ENCODE data around the gene CLASP1. TPM values are rescaled to one million over a fixed set of nuclear protein-coding genes. Genes with fewer than 3 reads are reported as not detected.

CLASP1 gene
- total RNA-seq, 2 experiments from 2014 or later, result 64.6 to 66.5 TPM

DNA sequence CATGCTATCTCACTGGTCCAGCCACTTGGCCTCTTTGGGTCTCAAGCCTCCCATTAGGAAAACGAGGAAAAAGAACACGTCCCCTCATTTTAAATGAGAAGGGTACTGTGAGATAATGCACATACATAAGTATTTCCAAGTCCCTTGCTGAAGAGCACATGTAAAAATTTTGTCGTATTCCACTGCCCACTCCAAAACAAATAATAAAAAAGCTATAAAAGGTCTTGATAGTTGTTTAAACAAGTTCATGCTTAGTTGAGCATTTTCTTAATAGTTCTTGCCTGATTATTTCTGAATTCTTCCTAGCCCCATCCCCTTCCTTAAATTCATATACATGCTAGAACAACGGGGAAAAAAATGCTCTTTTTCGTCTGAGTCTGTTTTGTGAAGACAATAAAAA lies 228.8 kb downstream of the CLASP1 start:
- CTCF ChIA-PET, result interaction anchor here (1.1 kb wide), 1 partner anchor 9 kb away, joined by 3 read pairs; no protein-coding TSS in a partner anchor
- no peaks in the 10 kb centered on the region for H3K27me3 Mint-ChIP-seq
- no peak overlapping the region for H3K4me3 Mint-ChIP-seq
- H3K36me3 Mint-ChIP-seq (ENCODE audit: low read depth), result peaks cover 23% of the 10 kb centered on the region
- no peaks in the 10 kb centered on the region for H3K4me1 Mint-ChIP-seq
- H3K9me3 Mint-ChIP-seq, result no peaks in the 10 kb centered on the region
- DNase-seq, result no peak
- no peak overlapping the region for H3K27ac Mint-ChIP-seq
- POLR2A ChIA-PET, result interaction anchor here (0.6 kb wide), 1 partner anchor 48 kb away, joined by 3 read pairs; no protein-coding TSS in a partner anchor

DNA sequence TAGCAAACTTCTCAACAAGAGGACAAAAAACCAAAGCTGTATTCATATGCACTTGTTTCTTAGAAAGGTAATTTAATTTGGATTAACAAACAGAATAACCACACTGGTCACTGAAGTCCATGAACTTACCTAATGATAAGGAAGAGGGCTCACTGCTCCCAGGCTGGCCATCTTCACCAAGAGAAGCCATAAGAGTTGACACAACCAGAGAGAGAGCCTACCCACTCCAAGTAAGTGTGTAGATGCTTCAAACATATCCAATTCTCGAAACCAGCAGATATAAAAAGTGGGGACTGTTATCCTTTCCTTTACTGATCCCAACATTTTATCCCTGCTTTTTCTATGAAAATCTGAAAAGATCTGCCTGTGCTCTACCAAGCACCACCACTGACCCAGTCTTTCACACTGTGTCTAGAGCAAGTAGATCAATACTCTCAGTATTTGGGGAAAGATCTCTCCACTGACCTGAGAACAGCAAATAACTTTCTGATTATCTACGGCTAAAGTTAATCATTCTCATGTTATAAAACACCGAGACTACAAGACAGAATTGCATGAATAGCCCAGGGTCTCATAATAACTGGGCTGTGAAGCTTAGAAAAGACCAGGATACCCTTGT lies 230.1 kb downstream of the CLASP1 start:
- ChIA-PET POLR2A (interaction anchor here (0.6 kb wide), 1 partner anchor 112 kb away, joined by 3 read pairs; no protein-coding TSS in a partner anchor), CTCF (no interaction called here)
- Mint-ChIP-seq H3K27ac (no peak overlapping the region), H3K4me3 (no peak overlapping the region), H3K9me3 (no peaks in the 10 kb centered on the region), H3K4me1 (no peaks in the 10 kb centered on the region), H3K36me3 (ENCODE audit: low read depth) (peaks cover 24% of the 10 kb centered on the region), H3K27me3 (no peaks in the 10 kb centered on the region)
- no peak for DNase-seq

DNA sequence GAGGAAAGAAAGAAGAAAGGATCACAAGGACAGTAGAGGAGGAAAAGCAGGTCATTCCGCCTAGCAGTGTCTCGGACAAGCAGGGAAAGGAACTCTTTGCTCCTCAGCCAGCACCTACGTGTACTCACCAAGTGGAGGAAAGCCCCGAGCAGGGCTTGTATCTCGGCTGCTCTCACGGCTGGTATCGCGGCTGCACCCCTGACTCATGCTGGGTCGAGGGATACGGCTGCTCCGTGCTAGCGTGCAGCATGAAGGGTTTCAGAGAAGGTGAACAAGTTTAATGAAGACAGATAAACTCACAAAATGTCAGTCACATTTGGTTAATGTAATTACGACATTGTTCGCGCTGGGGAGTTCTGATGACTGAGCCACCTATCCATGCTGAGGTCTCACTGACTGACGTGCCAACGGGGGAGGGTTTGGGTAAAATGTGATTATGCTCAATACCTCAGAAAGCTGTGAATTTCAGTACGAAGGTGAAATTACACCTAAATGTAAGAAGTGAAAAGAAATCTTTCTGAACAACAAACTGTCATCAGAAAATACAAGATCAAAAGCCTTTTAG lies 230.7 kb downstream of the CLASP1 start:
- Mint-ChIP-seq H3K4me3 (no peak overlapping the region), H3K27ac (no peak overlapping the region), H3K36me3 (ENCODE audit: low read depth) (peaks cover 19% of the 10 kb centered on the region), H3K4me1 (no peaks in the 10 kb centered on the region), H3K27me3 (no peaks in the 10 kb centered on the region), H3K9me3 (no peaks in the 10 kb centered on the region)
- POLR2A ChIA-PET, result no interaction called here
- CTCF ChIA-PET, result no interaction called here
- no peak for DNase-seq

DNA sequence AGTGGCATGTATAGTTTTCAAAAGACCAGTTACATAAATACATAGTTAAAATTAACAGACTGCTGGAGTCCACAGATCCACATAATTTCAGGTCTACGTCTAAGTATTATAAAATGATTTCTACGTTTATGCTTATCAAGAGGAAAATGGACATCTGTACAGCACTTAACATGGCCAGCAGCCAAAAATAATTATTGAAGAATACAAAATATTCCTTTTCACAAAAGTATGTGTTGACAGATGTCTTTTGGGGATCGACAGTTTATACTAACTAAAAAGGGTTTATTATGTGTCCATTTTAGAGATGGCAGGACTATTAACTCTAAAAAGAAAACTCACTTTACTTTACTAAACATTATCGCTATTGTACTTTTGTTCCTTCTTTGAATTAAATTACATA lies 231.4 kb downstream of the CLASP1 start:
- Mint-ChIP-seq H3K36me3 (ENCODE audit: low read depth) (peaks cover 19% of the 10 kb centered on the region), H3K9me3 (no peaks in the 10 kb centered on the region)

DNA sequence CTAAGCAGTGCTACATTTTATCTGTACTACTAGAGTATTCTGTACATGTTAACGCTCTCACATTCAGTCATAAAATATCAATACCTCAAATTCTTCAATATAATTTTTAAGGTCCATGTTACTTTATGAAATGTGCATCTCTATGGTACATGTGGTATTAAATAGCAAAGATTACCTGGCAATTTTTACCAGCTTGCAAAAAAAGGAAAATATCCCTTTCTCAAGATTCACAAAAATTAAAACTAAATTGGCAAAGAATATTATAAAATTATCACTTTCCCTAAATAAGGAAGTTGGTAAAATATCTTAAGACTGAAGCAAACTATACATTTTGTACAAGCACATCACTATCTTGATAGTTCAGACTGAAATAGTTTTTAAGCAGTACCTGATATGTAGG lies 233.5 kb downstream of the CLASP1 start:
- no peak for DNase-seq
- H3K27me3 Mint-ChIP-seq, result no peaks in the 10 kb centered on the region
- no peak overlapping the region for H3K27ac Mint-ChIP-seq
- H3K36me3 Mint-ChIP-seq (ENCODE audit: low read depth), result peaks cover 21% of the 10 kb centered on the region
- H3K4me3 Mint-ChIP-seq, result no peak overlapping the region
- CTCF ChIA-PET, result no interaction called here
- POLR2A ChIA-PET, result interaction anchor here (1.5 kb wide), 1 partner anchor 9 kb away, joined by 3 read pairs; no protein-coding TSS in a partner anchor
- no peaks in the 10 kb centered on the region for H3K9me3 Mint-ChIP-seq
- no peaks in the 10 kb centered on the region for H3K4me1 Mint-ChIP-seq

More for the DNA sequence above, 231.4 kb downstream of the CLASP1 start:
- H3K27ac Mint-ChIP-seq, result no peak overlapping the region
- no peaks in the 10 kb centered on the region for H3K27me3 Mint-ChIP-seq
- no peak overlapping the region for H3K4me3 Mint-ChIP-seq
- ChIA-PET CTCF (no interaction called here), POLR2A (no interaction called here)
- DNase-seq, result no peak
- H3K4me1 Mint-ChIP-seq, result no peaks in the 10 kb centered on the region

DNA sequence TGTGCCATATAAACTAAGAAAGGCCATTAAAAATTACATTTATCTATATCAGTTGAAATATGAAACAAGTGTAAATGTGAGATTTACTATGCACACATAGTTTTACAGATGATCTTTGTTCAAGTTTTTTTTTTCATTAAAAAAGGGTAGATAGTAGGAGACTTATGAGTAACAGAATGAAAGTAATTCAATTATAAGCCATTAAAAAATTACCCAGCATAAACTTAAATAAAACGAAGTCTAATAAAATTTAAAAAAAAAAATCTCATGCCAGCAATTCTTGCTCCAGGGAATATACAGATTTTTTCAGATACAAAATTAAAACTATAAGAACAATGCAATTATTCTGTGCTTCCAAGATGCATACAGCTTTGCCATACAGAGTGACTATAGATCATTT lies 236.9 kb downstream of the CLASP1 start:
- H3K27ac Mint-ChIP-seq, result no peak overlapping the region
- H3K27me3 Mint-ChIP-seq, result no peaks in the 10 kb centered on the region
- ChIA-PET CTCF (interaction anchor here (0.9 kb wide), 1 partner anchor 10 kb away, joined by 3 read pairs; no protein-coding TSS in a partner anchor), POLR2A (no interaction called here)
- DNase-seq, result no peak
- peaks cover 35% of the 10 kb centered on the region for H3K36me3 Mint-ChIP-seq (ENCODE audit: low read depth)
- no peaks in the 10 kb centered on the region for H3K9me3 Mint-ChIP-seq
- no peak overlapping the region for H3K4me3 Mint-ChIP-seq
- H3K4me1 Mint-ChIP-seq, result no peaks in the 10 kb centered on the region

DNA sequence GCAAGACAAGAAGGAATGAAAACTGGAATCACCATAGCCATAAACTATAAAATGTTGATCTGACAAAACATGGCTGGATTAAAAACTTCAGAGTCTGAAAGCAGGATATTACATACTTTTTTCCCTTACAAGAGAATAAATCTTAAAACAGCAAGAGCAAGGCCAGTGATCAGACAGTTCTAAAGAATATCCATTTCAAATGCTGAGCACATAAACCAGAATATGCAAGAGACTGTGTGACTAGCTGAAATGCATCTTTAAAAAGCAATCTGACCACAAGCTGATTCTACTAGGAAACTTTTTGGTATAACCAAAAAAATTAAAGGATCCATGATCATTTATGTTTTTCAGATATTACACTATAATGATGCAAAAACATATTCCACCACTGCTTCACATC lies 239.3 kb downstream of the CLASP1 start:
- H3K36me3 Mint-ChIP-seq (ENCODE audit: low read depth), result peaks cover 36% of the 10 kb centered on the region
- no peak overlapping the region for H3K27ac Mint-ChIP-seq
- ChIA-PET CTCF (no interaction called here), POLR2A (no interaction called here)
- H3K9me3 Mint-ChIP-seq, result no peaks in the 10 kb centered on the region
- no peaks in the 10 kb centered on the region for H3K27me3 Mint-ChIP-seq
- H3K4me3 Mint-ChIP-seq, result no peak overlapping the region
- DNase-seq, result no peak
- H3K4me1 Mint-ChIP-seq, result peaks cover 1% of the 10 kb centered on the region

DNA sequence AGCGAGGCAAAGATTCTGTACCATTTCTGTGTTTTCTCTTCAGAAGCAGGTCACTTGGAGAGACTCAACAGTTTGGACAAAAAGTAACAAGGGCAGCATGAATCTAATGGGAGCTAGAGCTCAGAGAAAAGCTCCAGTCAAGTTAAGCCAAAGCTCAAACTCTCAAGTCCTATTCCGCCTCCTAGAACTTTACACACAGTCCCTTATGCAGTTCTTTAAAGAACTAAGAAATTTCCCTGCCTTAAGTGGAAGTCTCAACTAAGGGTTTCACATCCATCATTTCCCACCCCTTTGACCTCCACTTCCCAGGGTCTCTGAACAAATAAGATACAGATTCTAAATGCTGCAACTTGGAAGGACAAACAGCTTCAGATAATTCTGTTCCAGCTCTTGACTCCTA lies 239.9 kb downstream of the CLASP1 start:
- peaks cover 36% of the 10 kb centered on the region for H3K36me3 Mint-ChIP-seq (ENCODE audit: low read depth)
- no peak overlapping the region for H3K27ac Mint-ChIP-seq
- no peak overlapping the region for H3K4me3 Mint-ChIP-seq
- H3K9me3 Mint-ChIP-seq, result no peaks in the 10 kb centered on the region
- H3K27me3 Mint-ChIP-seq, result no peaks in the 10 kb centered on the region
- CTCF ChIA-PET, result no interaction called here
- POLR2A ChIA-PET, result interaction anchor here (1.5 kb wide), 1 partner anchor 121 kb away, joined by 6 read pairs; the partner anchor contains the start of gene RNU4ATAC
- H3K4me1 Mint-ChIP-seq, result peaks cover 1% of the 10 kb centered on the region
- DNase-seq, result no peak

DNA sequence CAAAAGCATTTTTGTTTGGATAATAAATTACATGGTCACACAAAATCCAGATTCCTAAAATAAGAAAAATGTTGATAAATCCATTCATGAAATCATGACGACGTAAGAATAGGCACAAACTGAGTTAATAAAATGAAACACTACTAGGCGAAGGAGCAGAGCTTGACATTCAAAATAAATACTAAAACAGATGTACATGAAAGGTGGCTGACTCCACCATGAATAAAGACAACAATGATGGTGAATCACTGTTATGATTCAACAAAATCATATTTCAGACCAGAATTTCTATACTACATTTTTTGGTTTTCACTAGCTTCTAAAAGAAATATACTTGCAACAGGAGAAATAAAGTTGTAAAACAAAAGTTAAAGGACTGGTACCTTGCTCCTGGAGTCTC lies 240.6 kb downstream of the CLASP1 start:
- Mint-ChIP-seq H3K4me3 (no peak overlapping the region), H3K36me3 (ENCODE audit: low read depth) (peaks cover 42% of the 10 kb centered on the region), H3K27ac (no peak overlapping the region), H3K9me3 (no peaks in the 10 kb centered on the region), H3K27me3 (no peaks in the 10 kb centered on the region), H3K4me1 (peaks cover 1% of the 10 kb centered on the region)
- DNase-seq, result no peak
- CTCF ChIA-PET, result no interaction called here
- POLR2A ChIA-PET, result interaction anchor here (1.5 kb wide), 1 partner anchor 122 kb away, joined by 6 read pairs; the partner anchor contains the start of gene RNU4ATAC

DNA sequence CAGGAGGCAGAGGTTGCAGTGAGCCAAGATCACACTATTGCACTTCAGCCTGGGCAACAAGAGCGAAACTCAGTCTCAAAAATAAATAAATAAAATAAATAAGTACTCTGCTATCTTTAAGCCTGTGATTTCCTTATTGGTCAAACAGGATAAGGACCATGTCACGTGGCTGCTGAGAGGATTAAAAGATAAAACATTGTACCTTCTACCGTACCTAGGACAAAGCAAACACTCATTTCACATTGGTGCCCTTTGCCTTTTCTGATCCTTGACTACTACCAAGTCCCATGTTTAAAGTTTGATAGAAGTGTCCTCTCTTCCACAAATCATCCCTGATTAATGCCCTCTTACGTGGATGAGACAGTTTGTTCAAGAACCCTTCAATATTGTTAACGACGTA lies 244.0 kb downstream of the CLASP1 start:
- no peaks in the 10 kb centered on the region for H3K27me3 Mint-ChIP-seq
- H3K27ac Mint-ChIP-seq, result no peak overlapping the region
- peaks cover 58% of the 10 kb centered on the region for H3K36me3 Mint-ChIP-seq (ENCODE audit: low read depth)
- H3K4me3 Mint-ChIP-seq, result no peak overlapping the region
- CTCF ChIA-PET, result no interaction called here
- no peaks in the 10 kb centered on the region for H3K9me3 Mint-ChIP-seq
- POLR2A ChIA-PET, result no interaction called here
- H3K4me1 Mint-ChIP-seq, result peaks cover 3% of the 10 kb centered on the region
- no peak for DNase-seq

DNA sequence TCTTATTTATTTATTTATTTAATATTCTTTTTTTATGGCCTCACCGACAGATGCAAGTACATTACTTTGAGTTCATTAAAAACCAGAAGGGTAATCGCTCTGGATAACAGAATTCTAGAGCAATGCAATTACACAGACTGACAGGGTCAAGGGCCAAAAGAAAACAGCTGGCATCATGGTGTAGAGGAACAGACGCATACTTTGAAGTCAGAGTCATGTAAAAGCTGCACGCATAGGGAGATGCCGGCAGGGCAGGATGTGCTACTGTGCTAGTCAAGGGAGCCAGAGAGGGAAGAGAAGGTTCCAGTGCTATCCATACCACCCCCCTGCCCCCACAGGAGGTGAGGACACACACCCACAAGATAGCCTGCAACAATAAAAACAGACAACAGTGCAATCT lies 249.1 kb downstream of the CLASP1 start:
- CTCF ChIA-PET, result no interaction called here
- POLR2A ChIA-PET, result no interaction called here

DNA sequence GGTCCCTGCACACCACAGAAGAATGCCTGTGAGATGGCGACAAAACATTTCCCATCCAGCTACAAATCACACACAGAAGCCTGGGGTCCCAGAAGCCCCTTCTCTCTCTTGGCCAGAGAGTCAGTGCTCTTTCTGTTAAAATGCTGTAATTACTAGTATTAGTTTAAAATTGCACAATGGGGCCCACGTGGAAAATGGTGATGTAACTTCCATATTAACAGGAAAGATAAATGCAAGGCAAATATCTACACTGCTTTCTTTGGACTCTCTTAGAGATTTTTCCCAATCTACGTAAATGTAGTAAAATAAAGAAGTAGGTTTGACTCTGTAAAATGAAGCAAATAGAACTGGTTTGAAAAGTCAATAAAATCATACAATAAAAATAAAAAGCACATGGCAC lies 250.4 kb downstream of the CLASP1 start:
- H3K9me3 Mint-ChIP-seq, result no peaks in the 10 kb centered on the region
- DNase-seq, result no peak
- H3K4me3 Mint-ChIP-seq, result no peak overlapping the region
- H3K36me3 Mint-ChIP-seq (ENCODE audit: low read depth), result peaks cover 55% of the 10 kb centered on the region
- ChIA-PET POLR2A (interaction anchor here (1.3 kb wide), 1 partner anchor 338 kb away, joined by 3 read pairs; the partner anchor contains the start of gene NIFK), CTCF (no interaction called here)
- no peaks in the 10 kb centered on the region for H3K27me3 Mint-ChIP-seq
- peaks cover 2% of the 10 kb centered on the region for H3K4me1 Mint-ChIP-seq
- no peak overlapping the region for H3K27ac Mint-ChIP-seq

More for the DNA sequence above, 249.1 kb downstream of the CLASP1 start:
- no peaks in the 10 kb centered on the region for H3K9me3 Mint-ChIP-seq
- no peak overlapping the region for H3K4me3 Mint-ChIP-seq
- H3K36me3 Mint-ChIP-seq (ENCODE audit: low read depth), result peaks cover 55% of the 10 kb centered on the region
- no peak for DNase-seq
- H3K27me3 Mint-ChIP-seq, result no peaks in the 10 kb centered on the region
- peaks cover 2% of the 10 kb centered on the region for H3K4me1 Mint-ChIP-seq
- H3K27ac Mint-ChIP-seq, result no peak overlapping the region

DNA sequence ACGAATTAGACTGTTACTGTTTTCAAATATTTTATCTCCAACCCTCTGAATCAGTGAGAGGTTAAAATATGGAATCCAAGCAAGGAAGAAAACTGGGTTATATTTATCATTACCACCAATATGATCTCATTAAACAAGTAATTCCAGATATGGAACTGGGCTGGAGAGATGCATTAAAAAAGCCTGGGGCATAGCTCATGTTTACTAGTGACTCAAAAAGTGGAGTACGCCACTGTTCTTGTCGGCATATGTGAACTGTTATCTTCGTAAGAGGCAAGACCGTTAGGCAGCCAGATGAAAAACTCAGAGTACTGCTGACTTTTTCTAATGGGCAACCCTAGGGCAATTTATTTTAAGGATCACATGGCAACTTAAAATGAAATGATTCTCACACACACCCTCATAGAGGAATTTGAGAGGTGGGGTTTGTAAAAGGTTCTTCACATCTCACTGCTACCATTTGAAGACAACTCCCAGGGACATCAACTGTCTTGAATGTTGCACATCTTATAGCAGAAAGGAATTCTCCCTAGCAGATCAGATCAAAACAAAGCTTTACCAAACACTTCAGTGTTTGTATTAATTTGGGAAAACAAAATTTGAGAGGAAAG lies 259.1 kb downstream of the CLASP1 start:
- no peak for DNase-seq
- ChIA-PET POLR2A (no interaction called here), CTCF (interaction anchor here (1.0 kb wide), 1 partner anchor 34 kb away, joined by 3 read pairs; no protein-coding TSS in a partner anchor)
- no peaks in the 10 kb centered on the region for H3K27me3 Mint-ChIP-seq
- H3K4me1 Mint-ChIP-seq, result peaks cover 4% of the 10 kb centered on the region
- peaks cover 34% of the 10 kb centered on the region for H3K36me3 Mint-ChIP-seq (ENCODE audit: low read depth)
- no peaks in the 10 kb centered on the region for H3K9me3 Mint-ChIP-seq
- H3K27ac Mint-ChIP-seq, result no peak overlapping the region
- no peak overlapping the region for H3K4me3 Mint-ChIP-seq

Data from activated CD4-positive, alpha-beta memory T cell treated with anti-CD3 and anti-CD28 coated beads, Interleukin-2, amount 10 ng/mL, durations not matched to agents 7 days and 5 days (primary cell).